ENCODE results near the gene MPC1. TPM values are rescaled to one million over a fixed set of nuclear protein-coding genes. Genes with fewer than 3 reads are reported as not detected.
"Not testable (repeated sequence)": the region's sequence is repeated elsewhere in the genome, so short reads cannot be mapped to it uniquely, and the experiment has no call there.

Gene MPC1
- total RNA-seq, 4 donors from 2014 or later: 35.4 to 63.6 (median 48.7) TPM

DNA sequence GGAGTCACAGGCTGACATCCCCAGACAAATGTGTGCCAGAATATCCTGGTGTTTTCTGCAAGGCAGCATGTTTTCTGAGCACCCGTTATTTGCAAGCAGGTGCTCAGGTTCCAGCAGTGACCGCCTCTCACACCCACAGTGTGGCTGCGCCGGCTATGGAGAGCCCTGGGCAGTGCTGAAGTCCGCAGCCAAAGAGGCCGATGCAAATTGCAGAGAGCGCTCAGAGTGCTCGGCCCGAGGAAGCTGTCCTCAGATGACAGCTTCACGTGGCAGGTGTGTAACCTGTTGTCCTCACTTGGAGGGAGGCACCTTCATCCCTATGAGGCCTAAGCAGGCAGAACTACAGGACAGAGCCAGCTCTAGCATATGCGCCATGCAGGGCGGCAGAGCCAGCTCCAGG, 23.5 kb upstream of the MPC1 start:
- DNase-seq (ENCODE audit: low spot score in 2 of 2): peak in 1 of 2 donors; percentile 42
- no peak for TF ChIP-seq POLR2A (IDR thresholded peaks at IDR 0.05)
- TF ChIP-seq, protein P1, sequence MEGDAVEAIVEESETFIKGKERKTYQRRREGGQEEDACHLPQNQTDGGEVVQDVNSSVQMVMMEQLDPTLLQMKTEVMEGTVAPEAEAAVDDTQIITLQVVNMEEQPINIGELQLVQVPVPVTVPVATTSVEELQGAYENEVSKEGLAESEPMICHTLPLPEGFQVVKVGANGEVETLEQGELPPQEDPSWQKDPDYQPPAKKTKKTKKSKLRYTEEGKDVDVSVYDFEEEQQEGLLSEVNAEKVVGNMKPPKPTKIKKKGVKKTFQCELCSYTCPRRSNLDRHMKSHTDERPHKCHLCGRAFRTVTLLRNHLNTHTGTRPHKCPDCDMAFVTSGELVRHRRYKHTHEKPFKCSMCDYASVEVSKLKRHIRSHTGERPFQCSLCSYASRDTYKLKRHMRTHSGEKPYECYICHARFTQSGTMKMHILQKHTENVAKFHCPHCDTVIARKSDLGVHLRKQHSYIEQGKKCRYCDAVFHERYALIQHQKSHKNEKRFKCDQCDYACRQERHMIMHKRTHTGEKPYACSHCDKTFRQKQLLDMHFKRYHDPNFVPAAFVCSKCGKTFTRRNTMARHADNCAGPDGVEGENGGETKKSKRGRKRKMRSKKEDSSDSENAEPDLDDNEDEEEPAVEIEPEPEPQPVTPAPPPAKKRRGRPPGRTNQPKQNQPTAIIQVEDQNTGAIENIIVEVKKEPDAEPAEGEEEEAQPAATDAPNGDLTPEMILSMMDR (IDR thresholded peaks at IDR 0.05): no peak
- intact Hi-C loops (cut with DNase I; ENCODE audit: low total_unique reads): no loop called here
- WGBS, 2 donors: 87 to 91% methylated on average over 10 of the region's 12 CpGs
- H3K4me3 ChIP-seq (ENCODE audit: low read depth, poor library complexity, severe bottlenecking): no peak overlapping the region

DNA sequence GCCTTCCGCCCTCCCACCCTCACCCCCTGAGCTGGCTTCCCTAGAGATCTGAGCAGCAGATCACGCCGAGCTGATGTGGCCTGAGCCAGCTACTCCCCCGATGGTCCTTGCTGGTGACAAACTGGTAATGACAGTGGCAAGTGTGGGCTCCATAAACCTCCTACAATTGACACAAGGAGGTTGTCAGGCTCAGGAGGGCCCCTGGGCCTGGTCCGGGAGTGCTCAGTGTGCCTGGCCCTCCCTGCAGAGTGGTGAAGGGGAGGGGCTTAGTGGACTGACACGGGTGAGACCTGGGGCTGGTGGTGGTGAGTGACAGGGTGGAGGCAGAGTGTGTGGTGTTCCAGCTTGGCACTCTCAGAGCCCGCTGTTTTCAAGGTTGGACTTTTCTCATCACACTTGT, 22.6 kb upstream of the MPC1 start:
- TF ChIP-seq, protein P1 (IDR thresholded peaks at IDR 0.05): no peak
- TF ChIP-seq POLR2A (IDR thresholded peaks at IDR 0.05): no peak
- no peak overlapping the region for H3K4me3 ChIP-seq (ENCODE audit: low read depth, poor library complexity, severe bottlenecking)
- intact Hi-C loops (cut with DNase I; ENCODE audit: low total_unique reads): no loop called here
- DNase-seq (ENCODE audit: low spot score in 2 of 2): peak in 1 of 2 donors; percentile 71
- 59 to 73% methylated on average over 4 to 7 of the region's 7 CpGs for WGBS, 2 donors

DNA sequence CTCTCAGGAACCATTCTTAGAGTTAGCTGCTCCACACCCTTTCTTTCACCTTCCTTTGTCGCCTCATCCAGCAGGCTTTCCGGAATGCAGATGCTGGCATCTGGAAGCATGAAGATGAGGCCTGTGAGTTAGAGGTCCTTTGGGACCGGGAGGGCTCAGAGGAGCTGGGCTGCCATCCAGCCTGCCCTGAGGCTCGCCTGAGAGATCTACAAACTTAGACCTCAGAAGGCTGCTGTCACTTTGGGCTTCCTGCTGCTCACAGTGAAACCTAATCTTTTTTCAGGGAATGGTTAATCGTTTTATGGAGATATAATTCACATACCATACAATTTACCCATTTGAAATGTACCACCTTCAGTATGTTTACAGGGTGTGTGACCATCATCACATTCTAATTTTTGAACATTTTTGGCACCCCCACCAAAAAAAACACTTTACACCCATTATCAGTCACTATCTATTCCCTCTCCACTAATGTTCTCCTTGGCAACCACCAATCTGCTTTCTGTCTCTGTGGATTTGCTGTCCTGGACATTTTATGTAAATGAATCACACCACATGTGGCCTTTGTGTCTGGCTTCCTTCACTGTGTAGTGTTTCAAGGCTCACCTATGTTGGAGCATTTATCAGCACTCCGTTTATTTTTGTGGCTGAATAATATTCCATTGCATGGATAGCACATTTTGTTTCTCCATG, 20.0 kb upstream of the MPC1 start:
- TF ChIP-seq, protein P1 (IDR thresholded peaks at IDR 0.05): no peak
- TF ChIP-seq POLR2A (IDR thresholded peaks at IDR 0.05): no peak
- intact Hi-C loops (cut with DNase I; ENCODE audit: low total_unique reads): loop anchor here (5.0 kb wide), 1 partner anchor 125 kb away; no protein-coding TSS in a partner anchor
- DNase-seq (ENCODE audit: low spot score in 2 of 2): peak in 1 of 2 donors; percentile 54
- WGBS, 2 donors: 47 to 57% methylated on average over 6 of the region's 6 CpGs
- no peak overlapping the region for H3K4me3 ChIP-seq (ENCODE audit: low read depth, poor library complexity, severe bottlenecking)

DNA sequence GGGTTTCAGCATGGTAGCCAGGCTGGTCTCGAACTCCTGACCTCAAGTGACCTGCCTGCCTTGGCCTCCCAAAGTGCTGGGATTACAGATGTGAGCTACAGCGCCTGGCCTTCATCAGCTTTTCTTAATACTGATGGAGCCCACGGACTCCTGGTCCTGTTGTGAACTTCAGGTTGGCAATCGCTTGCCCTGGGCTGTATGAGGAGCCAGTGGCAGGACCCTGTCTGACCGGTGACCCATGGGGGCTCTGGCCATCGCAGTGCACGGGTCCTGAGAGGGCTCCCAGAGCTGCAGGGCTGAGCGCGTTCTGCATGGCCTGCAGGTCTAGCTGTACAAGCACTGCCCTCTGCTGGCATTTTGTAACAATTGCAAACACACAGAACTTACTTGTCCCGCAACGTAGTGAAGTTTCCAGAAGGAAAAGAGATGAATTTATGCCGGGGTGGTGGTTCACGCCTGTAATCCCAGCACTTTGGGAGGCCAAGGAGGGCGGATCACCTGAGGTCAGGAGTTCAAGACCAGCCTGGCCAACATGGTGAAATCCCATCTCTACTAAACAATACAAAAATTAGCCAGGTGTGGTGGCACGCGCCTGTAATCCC, 18.0 kb upstream of the MPC1 start:
- WGBS, 2 donors: 26 to 28% methylated on average over 16 of the region's 16 CpGs
- TF ChIP-seq, protein P1 (IDR thresholded peaks at IDR 0.05): peak in 1 of 3 donors; percentile 67
- peak; percentile 60 to 85 for DNase-seq (ENCODE audit: low spot score in 2 of 2)
- not testable (repeated sequence) for H3K4me3 ChIP-seq (ENCODE audit: low read depth, poor library complexity, severe bottlenecking)
- intact Hi-C loops (cut with DNase I; ENCODE audit: low total_unique reads): loop anchor here (5.0 kb wide), 1 partner anchor 123 kb away; no protein-coding TSS in a partner anchor

DNA sequence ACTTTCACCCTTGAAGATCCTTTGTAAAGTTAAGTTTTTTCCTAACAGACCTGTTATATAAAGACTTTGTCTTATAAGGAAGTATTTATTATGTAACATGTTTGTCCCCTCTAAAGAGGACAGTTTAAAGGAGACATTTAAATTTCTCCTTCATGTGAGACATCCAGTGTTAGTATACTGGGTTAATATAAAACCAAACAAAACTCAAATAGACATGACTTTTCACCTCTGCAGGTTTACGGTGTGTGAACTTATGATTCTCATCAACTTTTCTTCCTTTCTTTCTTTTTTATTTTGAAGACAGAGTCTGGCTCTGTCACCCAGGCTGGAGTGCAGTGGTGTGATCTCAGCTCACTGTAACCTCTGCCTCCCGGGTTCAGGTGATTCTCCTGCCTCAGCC, 17.4 kb upstream of the MPC1 start:
- intact Hi-C loops (cut with DNase I; ENCODE audit: low total_unique reads): loop anchor here (5.0 kb wide), 1 partner anchor 123 kb away; no protein-coding TSS in a partner anchor
- DNase-seq (ENCODE audit: low spot score in 2 of 2): no peak
- no peak overlapping the region for H3K4me3 ChIP-seq (ENCODE audit: low read depth, poor library complexity, severe bottlenecking)
- WGBS, 2 donors: 86 to 87% methylated on average over 2 of the region's 2 CpGs
- TF ChIP-seq, protein P1 (IDR thresholded peaks at IDR 0.05): no peak
- TF ChIP-seq POLR2A (IDR thresholded peaks at IDR 0.05): no peak

Measured in lower leg skin (tissue), 4 donors.